ENCODE measurements around the gene FREY1.

DNA sequence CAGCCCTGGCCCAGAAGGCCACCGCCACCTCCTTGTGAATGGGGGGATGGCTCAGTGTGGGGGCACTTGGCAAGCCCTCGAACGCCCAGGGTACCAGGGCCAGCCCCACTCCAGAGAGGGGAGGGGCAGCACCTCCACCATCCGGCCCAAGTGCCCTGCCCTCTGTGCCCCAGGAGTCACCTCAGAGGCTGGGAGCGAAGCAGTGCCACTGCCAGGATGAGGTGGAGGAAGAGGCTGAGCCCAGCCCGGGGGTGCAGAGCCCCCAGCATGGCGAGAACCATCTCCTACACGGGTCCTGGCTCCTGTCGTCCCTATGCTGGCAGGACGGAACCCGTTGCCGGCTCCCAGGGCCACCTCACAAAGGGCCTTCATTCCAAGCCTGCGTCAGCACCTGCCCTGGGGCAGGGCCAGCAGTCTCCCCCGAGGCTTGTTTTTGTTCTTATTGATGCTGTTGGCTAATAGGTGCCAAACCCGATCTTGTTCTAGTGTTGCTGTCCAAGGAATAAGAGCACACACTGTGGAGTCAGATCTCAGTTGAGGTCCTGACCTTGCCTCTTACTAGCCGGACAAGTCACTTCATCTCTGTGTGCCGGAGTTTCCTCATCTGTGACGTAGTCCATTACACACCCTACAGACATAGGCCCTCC lies at the start of gene FREY1:
- TF ChIP-seq POLR2AphosphoS5 (IDR thresholded peaks at IDR 0.05) (no peak), EP300 (IDR thresholded peaks at IDR 0.05) (no peak)
- TF ChIP-seq, protein P1, sequence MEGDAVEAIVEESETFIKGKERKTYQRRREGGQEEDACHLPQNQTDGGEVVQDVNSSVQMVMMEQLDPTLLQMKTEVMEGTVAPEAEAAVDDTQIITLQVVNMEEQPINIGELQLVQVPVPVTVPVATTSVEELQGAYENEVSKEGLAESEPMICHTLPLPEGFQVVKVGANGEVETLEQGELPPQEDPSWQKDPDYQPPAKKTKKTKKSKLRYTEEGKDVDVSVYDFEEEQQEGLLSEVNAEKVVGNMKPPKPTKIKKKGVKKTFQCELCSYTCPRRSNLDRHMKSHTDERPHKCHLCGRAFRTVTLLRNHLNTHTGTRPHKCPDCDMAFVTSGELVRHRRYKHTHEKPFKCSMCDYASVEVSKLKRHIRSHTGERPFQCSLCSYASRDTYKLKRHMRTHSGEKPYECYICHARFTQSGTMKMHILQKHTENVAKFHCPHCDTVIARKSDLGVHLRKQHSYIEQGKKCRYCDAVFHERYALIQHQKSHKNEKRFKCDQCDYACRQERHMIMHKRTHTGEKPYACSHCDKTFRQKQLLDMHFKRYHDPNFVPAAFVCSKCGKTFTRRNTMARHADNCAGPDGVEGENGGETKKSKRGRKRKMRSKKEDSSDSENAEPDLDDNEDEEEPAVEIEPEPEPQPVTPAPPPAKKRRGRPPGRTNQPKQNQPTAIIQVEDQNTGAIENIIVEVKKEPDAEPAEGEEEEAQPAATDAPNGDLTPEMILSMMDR (IDR thresholded peaks at IDR 0.05), result no peak

Measured in stomach (tissue), 4 donors.